ENCODE measurements around the gene HID1. TPM values are rescaled to one million over a fixed set of nuclear protein-coding genes. Genes with fewer than 3 reads are reported as not detected.

Gene HID1
- 8.3 and 11.5 TPM in 2 replicates for total RNA-seq

DNA sequence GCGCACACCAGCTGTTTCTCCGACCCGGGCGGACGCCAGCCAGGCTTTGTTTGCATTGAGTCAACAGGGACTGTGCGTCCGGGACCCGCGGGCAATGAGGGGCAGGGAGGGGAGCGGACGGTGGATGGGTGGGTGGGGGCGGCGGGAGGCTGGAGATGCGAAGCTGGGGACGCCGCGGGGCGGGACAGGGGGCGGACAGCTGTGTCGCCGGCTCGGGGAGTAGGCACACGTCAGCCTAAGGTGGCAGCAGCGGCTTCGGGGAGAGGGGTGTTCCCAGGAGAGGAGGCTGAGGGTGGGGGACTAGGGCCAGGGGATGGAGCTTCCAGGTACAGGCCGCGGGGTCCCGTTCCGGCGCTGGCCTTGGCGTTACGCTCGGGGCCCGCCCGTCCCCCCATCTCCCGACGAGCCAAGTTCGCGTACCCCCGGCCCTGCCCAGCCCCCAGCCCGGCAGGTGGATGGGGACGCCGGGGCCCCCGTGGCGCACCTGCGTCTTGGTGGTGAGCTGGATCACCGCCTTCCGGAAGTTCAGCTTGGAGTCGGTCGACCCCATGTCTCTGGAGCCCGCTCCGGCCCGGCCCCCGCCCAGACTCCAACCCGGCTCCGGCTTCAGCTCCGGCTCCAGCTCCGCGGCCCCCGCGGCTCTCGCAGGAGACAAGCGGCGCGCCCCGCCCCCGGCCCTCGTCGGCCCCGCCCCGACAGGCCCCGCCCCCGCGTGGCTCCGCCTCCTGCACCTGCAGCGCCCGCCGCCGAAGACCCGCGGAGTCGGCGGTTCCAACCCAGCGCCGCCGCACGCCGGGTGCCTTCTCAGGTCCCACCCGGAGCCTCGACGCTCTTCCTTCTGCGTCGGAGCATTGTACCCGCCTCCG, at the start of gene HID1:
TSS of gene HID1 (minus strand) at position 653 of the 866 bp plus-strand sequence. CDS start at position 550, 103 bp downstream.

GRCh38 chr17:75012346-75013091, 40.0 kb upstream of the HID1 start, which contains the start of gene MRPL58:
Gene MRPL58 (plus strand): TSS chr17:75012670. CDS start chr17:75012687, 17 bp downstream.

GRCh38 chr17:74987418-74987908, 14.9 kb upstream of the HID1 start, which contains the start of gene CDR2L:
Gene CDR2L (plus strand): TSS chr17:74987632. CDS start chr17:74988044, 412 bp downstream.

DNA sequence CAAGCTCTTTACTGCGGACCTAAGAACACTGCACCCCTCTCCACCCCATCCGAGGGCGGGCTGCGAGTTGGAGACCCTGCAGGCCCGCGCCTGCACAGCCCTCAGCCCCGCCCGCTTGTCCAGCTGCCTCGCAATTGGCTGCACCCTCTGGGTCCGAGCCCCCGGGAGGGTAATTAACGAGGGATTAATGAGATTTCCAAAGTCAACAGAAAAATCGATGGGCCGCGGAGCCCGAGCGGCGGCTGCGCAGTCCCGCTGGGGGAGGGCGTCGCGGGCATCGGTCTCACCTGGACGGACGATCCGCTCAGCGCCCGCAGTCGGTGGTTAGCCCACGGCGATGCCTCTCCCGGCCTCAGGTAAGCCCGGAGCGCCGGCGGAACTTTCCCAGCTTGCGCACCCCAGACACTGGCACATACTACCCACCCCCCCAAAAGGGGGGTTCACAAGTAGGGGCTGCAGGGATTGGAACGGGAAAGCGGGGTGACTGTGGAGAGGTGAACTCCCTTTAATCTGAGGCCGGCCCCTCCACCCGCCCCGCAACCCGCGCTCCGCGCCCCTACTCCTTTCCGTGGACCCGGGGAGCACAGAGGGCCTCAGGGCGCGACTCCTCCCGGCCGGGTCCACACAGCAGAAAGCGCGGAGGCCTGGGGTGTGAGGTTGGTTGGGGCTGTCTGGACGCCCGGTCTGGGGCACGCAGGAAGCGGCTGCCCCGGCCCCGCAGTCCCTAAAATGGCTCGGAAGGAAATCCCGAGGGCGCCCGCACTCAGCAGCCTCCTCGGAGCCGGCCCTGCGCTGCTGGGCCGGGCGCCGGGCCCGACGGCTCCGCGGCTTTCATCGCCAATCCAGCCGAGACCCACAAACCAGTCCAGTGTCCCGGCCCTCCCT, 36.7 kb downstream of the HID1 start, which contains the start of gene OTOP3:
TSS of gene OTOP3 (plus strand) at position 314 of the 885 bp plus-strand sequence. CDS start at position 338, 24 bp downstream.

GRCh38 chr17:74924250-74924948, 48.2 kb downstream of the HID1 start, which contains the start of gene OTOP2:
Gene OTOP2 (plus strand): TSS chr17:74924273. CDS start chr17:74924633, 360 bp downstream.

GRCh38 chr17:74922694-74923537, 49.6 kb downstream of the HID1 start, which contains the start of gene USH1G:
Gene USH1G (minus strand): TSS chr17:74923255. CDS start chr17:74923073, 182 bp downstream.

Other genes starting within 250 kb of the HID1 start
- 0.19 and 0.27 TPM in 2 replicates for gene RAB37, start 235.5 kb downstream of the HID1 start, total RNA-seq
- gene NHERF1, start 224.1 kb downstream of the HID1 start, total RNA-seq: 6.7 and 8.2 TPM in 2 replicates
- gene NAT9, start 196.4 kb downstream of the HID1 start, total RNA-seq: 27.5 and 37.6 TPM in 2 replicates
- gene GRIN2C, start 112.9 kb downstream of the HID1 start, total RNA-seq: 0.09 and 0.19 TPM in 2 replicates
- gene FDXR, start 99.8 kb downstream of the HID1 start, total RNA-seq: 38.9 and 64.7 TPM in 2 replicates
- gene FADS6, start 79.1 kb downstream of the HID1 start, total RNA-seq: not detected in 2 replicates
- not detected in 2 replicates for gene USH1G, start 49.5 kb downstream of the HID1 start, total RNA-seq
- not detected in 2 replicates for gene OTOP2, start 48.5 kb downstream of the HID1 start, total RNA-seq
- gene OTOP3, start 36.9 kb downstream of the HID1 start, total RNA-seq: not detected in 2 replicates
- 13.1 and 18.7 TPM in 2 replicates for gene CDR2L, start 14.9 kb upstream of the HID1 start, total RNA-seq
- gene MRPL58, start 39.9 kb upstream of the HID1 start, total RNA-seq: 31.3 and 40.7 TPM in 2 replicates
- gene ATP5PD, start 74.2 kb upstream of the HID1 start, total RNA-seq: 220 and 246 TPM in 2 replicates
- 11.2 and 12.1 TPM in 2 replicates for gene KCTD2, start 74.5 kb upstream of the HID1 start, total RNA-seq
- gene SLC16A5, start 115.2 kb upstream of the HID1 start, total RNA-seq: 5.8 and 8.1 TPM in 2 replicates
- gene ARMC7, start 137.2 kb upstream of the HID1 start, total RNA-seq: 2.4 and 3.9 TPM in 2 replicates
- 11.3 and 23.4 TPM in 2 replicates for gene NT5C, start 159.0 kb upstream of the HID1 start, total RNA-seq
- 126 and 201 TPM in 2 replicates for gene JPT1, start 181.8 kb upstream of the HID1 start, total RNA-seq
- gene SUMO2, start 210.2 kb upstream of the HID1 start, total RNA-seq: 153 TPM in 2 replicates
- gene NUP85, start 232.9 kb upstream of the HID1 start, total RNA-seq: 35.2 and 49.8 TPM in 2 replicates

All from endothelial cell of coronary artery (primary cell).